HCT116 (cell line): ENCODE results near the gene FAM53A. TPM values are rescaled to one million over a fixed set of nuclear protein-coding genes. Genes with fewer than 3 reads are reported as not detected.

Experiments used
- ATAC-seq: fragments of 200-7000 bp; cut with Tn5 transposase; 2 replicates; pipeline ENCODE4 v1.9.1; 2020; ENCODE audit warnings: mild to moderate bottlenecking, moderate library complexity
- BruUV-seq: library from RNA; stranded (reverse); fragments of 400-500 nt; replicated peaks from 2 replicates; lab custom pipeline; 2021; lab: Mats Ljungman, UMichigan
- CTCF ChIA-PET: fragments of 300-600 bp; sonication (Branson Sonifier 250); formaldehyde crosslinking; loops from one replicate; lab custom pipeline; 2021; ENCODE audit warnings: antibody characterized with exemption; lab: Charles Lee
- POLR2A ChIA-PET: fragments of 300-600, 350-600 bp; sonication (Branson Sonifier 250); formaldehyde crosslinking; loops from one replicate; lab custom pipeline; 2021; ENCODE audit warnings: antibody characterized with exemption; lab: Charles Lee
- RAD21 ChIA-PET, 2 experiments: fragments of 300-600 bp; sonication (Branson Sonifier 250); formaldehyde crosslinking; loops; one replicate each; lab custom pipeline; 2023; ENCODE audit warnings: low total read pairs in 2 of 2; ENCODE audit not compliant: uncharacterized antibody in 2 of 2, unreplicated experiment in 2 of 2, low non-redundant PET in 1 of 2; lab: Charles Lee
- DNase-seq: peaks from one replicate; pipeline ENCODE4 v3.0.0-alpha.2; 2010; ENCODE audit warnings: low read depth, low spot score
- H2AFZ ChIP-seq: fragments of 200-600 bp; shearing (Covaris generic), sonication (generic); 2 replicates; pipeline ENCODE4 v1.6.1; 2017; ENCODE audit warnings: low read depth, mixed run types, mixed read lengths, antibody characterized with exemption, low read length; ENCODE audit not compliant: poor library complexity, severe bottlenecking
- H3K27ac ChIP-seq: 2 replicates; pipeline ENCODE4 v1.5.1; 2012; ENCODE audit warnings: low read depth, low read length
- H3K27me3 ChIP-seq: fragments of 200-600 bp; sonication (generic); 2 replicates; pipeline ENCODE4 v1.6.1; 2016; ENCODE audit warnings: mixed run types, low read length, mixed read lengths; ENCODE audit not compliant: insufficient read depth
- H3K36me3 ChIP-seq, 2 experiments: fragments of 200-500 bp in 1 of 2; fragments of 200-600 bp in 1 of 2; sonication (Bioruptor generic) in 1 of 2; sonication (generic) in 1 of 2; 2 replicates each; pipeline versions ENCODE4 v1.5.1 to v1.6.1; 2014 to 2016; ENCODE audit warnings: low read length in 2 of 2, inconsistent platforms in 1 of 2, mixed read lengths in 1 of 2, mixed run types in 1 of 2; ENCODE audit not compliant: insufficient read depth in 2 of 2, control insufficient read depth in 1 of 2
- H3K4me1 ChIP-seq, 2 experiments: fragments of 200-600 bp in 1 of 2; sonication (generic) in 1 of 2; 2 replicates each; pipeline versions ENCODE4 v1.5.1 to v1.6.1; 2012 to 2017; ENCODE audit warnings: low read length in 2 of 2, inconsistent platforms in 1 of 2, mild to moderate bottlenecking in 1 of 2, mixed read lengths in 1 of 2, mixed run types in 1 of 2, moderate library complexity in 1 of 2; ENCODE audit not compliant: insufficient read depth in 2 of 2, control insufficient read depth in 1 of 2
- H3K4me2 ChIP-seq: fragments of 200-600 bp; sonication (generic); 2 replicates; pipeline ENCODE4 v1.6.1; 2017; ENCODE audit warnings: mixed run types, low read length, mixed read lengths
- H3K4me3 ChIP-seq, 2 experiments: fragments of 200-600 bp in 1 of 2; sonication (generic) in 1 of 2; replicated peaks in 1 of 2; 2 replicates each; pipeline ENCODE4 v1.5.1; 2011 to 2016; ENCODE audit warnings: low read length in 2 of 2, control low read depth in 1 of 2, low read depth in 1 of 2, mild to moderate bottlenecking in 1 of 2, mixed read lengths in 1 of 2, mixed run types in 1 of 2
- H3K79me2 ChIP-seq: fragments of 200-600 bp; sonication (generic); 2 replicates; pipeline ENCODE4 v1.6.1; 2017; ENCODE audit warnings: mild to moderate bottlenecking, mixed run types, low read length, moderate library complexity, mixed read lengths; ENCODE audit not compliant: insufficient read depth
- H3K9ac ChIP-seq: fragments of 200-600 bp; sonication (generic); 2 replicates; pipeline ENCODE4 v1.6.1; 2016; ENCODE audit warnings: low read length, mixed read lengths
- H3K9me2 ChIP-seq: fragments of 200-600 bp; sonication (generic), shearing (Covaris generic); 2 replicates; pipeline ENCODE4 v1.6.1; 2017; ENCODE audit warnings: mixed run types, mild to moderate bottlenecking, moderate library complexity; ENCODE audit not compliant: insufficient read depth
- H3K9me3 ChIP-seq, 2 experiments: fragments of 200-500 bp in 1 of 2; fragments of 200-600 bp in 1 of 2; sonication (Bioruptor generic) in 1 of 2; sonication (generic) in 1 of 2; 2 replicates each; pipeline ENCODE4 v1.6.1; 2014 to 2017; ENCODE audit warnings: low read length in 2 of 2, mixed read lengths in 2 of 2, inconsistent platforms in 1 of 2, low read depth in 1 of 2, mild to moderate bottlenecking in 1 of 2, mixed run types in 1 of 2, moderate library complexity in 1 of 2; ENCODE audit not compliant: control insufficient read depth in 1 of 2, insufficient read depth in 1 of 2
- H4K20me1 ChIP-seq: fragments of 200-600 bp; sonication (generic), shearing (Covaris generic); 2 replicates; pipeline ENCODE4 v1.6.1; 2017; ENCODE audit warnings: mixed run types, mild to moderate bottlenecking, moderate library complexity; ENCODE audit not compliant: insufficient read depth
- CBX3 ChIP-seq: IDR thresholded peaks from 2 replicates; pipeline ENCODE4 v1.6.1; 2012; ENCODE audit warnings: low read depth
- CEBPB ChIP-seq: IDR thresholded peaks from 2 replicates; pipeline ENCODE4 v1.6.1; 2012; ENCODE audit warnings: low read depth
- ELF1 ChIP-seq: IDR thresholded peaks from 2 replicates; pipeline ENCODE4 v1.6.1; 2012; ENCODE audit warnings: low read depth, borderline replicate concordance
- JUND ChIP-seq: IDR thresholded peaks from 2 replicates; pipeline ENCODE4 v1.6.1; 2012
- POLR2AphosphoS5 ChIP-seq: IDR thresholded peaks from 2 replicates; pipeline ENCODE4 v1.6.1; 2011; ENCODE audit warnings: mild to moderate bottlenecking, low read depth, low read length, moderate library complexity
- SP1 ChIP-seq: IDR thresholded peaks from 2 replicates; pipeline ENCODE4 v1.6.1; 2012; ENCODE audit warnings: low read depth
- ZFX ChIP-seq: fragments of 450-650 bp; IDR thresholded peaks from 2 replicates; pipeline ENCODE4 v1.6.1; 2017
- intact Hi-C: fragments of 100-400 bp; cut with micrococcal nuclease; formaldehyde crosslinking; loops from 2 replicates; pipeline ENCODE4 v1.10.0; 2022
- total RNA-seq: library from RNA; stranded (reverse); gene quantifications from one replicate; pipeline ENCODE4 v1.2.1, GENCODE V29; 2021; ENCODE audit not compliant: unreplicated experiment
- TF ChIP-seq, protein P1 (sequence below): IDR thresholded peaks from 2 replicates; pipeline ENCODE4 v1.6.1; 2012
- TF ChIP-seq, protein P2 (sequence below): IDR thresholded peaks from 2 replicates; pipeline ENCODE4 v1.6.1; 2012

Gene FAM53A
- total RNA-seq, 1 experiment from 2014 or later: 1.1 TPM

DNA sequence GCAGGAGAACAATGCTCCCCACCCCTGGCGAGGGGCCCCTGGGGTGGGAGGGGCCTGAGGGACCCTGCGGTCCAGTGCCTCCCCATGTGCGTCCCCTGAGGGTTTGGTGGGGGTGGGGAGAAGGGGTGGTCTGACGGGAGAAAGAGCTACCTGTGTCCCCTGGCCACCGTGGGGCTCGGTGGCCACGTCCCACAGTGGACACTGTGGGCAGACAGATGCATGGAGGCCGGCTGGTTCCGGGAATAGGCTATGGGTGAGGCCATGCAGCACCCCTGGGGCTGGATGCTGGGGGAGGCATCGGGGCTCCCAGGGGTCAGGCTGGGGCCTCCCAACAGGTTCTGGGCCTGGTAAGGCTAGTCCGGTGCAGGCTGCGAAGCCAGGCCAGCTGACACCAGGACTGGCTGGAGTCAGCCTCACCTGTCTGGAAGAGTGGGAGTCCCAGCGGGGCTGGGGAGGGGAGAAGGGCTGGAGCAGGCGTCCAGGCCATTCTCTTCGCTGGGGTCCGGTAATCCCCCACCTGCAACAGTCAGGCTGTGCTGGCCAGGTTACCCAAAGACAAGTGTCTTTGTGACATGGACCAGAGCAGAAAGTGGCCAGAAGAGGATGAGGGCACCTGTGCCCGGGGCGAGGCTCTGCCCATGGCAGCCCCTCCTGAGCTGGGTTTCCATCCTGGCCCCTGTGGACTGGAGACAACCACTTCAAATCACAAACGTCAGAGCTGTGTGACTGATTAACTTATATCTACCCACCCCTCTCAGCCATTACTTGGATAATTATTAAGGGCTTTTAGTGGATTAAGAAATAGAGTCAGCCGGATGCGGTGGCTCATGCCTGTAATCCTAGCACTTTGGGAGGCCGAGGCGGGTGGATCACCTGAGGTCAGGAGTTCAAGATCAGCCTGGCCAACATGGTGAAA, 1.4 kb upstream of the FAM53A start:
- TF ChIP-seq CBX3 (no peak), SP1 (no peak), JUND (no peak), ELF1 (no peak)
- TF ChIP-seq, protein P1, sequence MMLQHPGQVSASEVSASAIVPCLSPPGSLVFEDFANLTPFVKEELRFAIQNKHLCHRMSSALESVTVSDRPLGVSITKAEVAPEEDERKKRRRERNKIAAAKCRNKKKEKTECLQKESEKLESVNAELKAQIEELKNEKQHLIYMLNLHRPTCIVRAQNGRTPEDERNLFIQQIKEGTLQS: no peak
- no TSS peak for BruUV-seq
- ChIA-PET POLR2A (no interaction called here), RAD21 (no interaction called here), CTCF (no interaction called here)
- no peak for ATAC-seq
- Histone ChIP-seq H3K4me1 (peaks cover 8 to 23% of the 10 kb centered on the region in 2 experiments; a peak in 3 of 4 replicates), H3K4me2 (peak overlapping the region; percentile 90), H3K27me3 (no peaks in the 10 kb centered on the region), H3K9ac (peak overlapping the region; percentile 67), H3K36me3 (peaks cover under 1 to 2% of the 10 kb centered on the region in 2 experiments; a peak in 2 of 4 replicates), H3K4me3 (peak overlapping the region; percentile 53 to 63), H3K27ac (peak overlapping the region; percentile 70; the same call in 1 of the 2 replicates), H4K20me1 (no peaks in the 10 kb centered on the region), H2AFZ (no peak overlapping the region), H3K9me2 (no peaks in the 10 kb centered on the region), H3K9me3 (no peaks in the 10 kb centered on the region), H3K79me2 (no peaks in the 10 kb centered on the region)
- intact Hi-C loops: no loop called here
- DNase-seq: no peak

- no TSS peak for BruUV-seq
- Histone ChIP-seq H3K9ac (peak overlapping the region; percentile 67), H4K20me1 (no peaks in the 10 kb centered on the region), H3K9me3 (no peaks in the 10 kb centered on the region), H3K4me1 (peaks cover 8 to 23% of the 10 kb centered on the region in 2 experiments; a peak in 3 of 4 replicates), H3K79me2 (no peaks in the 10 kb centered on the region), H3K36me3 (no peaks in the 10 kb centered on the region), H3K9me2 (no peaks in the 10 kb centered on the region), H3K27me3 (no peaks in the 10 kb centered on the region), H3K4me3 (peak overlapping the region; percentile 53 to 63), H2AFZ (no peak overlapping the region), H3K27ac (peak overlapping the region; percentile 70; the same call in 1 of the 2 replicates), H3K4me2 (peak overlapping the region; percentile 90)
- RAD21 ChIA-PET: no interaction called here
- intact Hi-C loops: no loop called here
- no peak for DNase-seq
- no peak for TF ChIP-seq ELF1
- no peak for TF ChIP-seq CEBPB
- TF ChIP-seq, protein P2, sequence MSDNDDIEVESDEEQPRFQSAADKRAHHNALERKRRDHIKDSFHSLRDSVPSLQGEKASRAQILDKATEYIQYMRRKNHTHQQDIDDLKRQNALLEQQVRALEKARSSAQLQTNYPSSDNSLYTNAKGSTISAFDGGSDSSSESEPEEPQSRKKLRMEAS: no peak
- TF ChIP-seq ZFX: peak; percentile 60; the same call in 1 of the 2 replicates
- TF ChIP-seq POLR2AphosphoS5: peak; percentile 77
- POLR2A ChIA-PET: interaction anchor here (1.1 kb wide), 1 partner anchor 9 kb away, joined by 3 read pairs; no protein-coding TSS in a partner anchor
- CTCF ChIA-PET: no interaction called here
- ATAC-seq: peak; percentile 51
Measured at GRCh38 chr4:1684506-1685234, 557 bp upstream of the FAM53A start.
